Measurements from ENCODE around the gene SULT1A3. TPM values are rescaled to one million over a fixed set of nuclear protein-coding genes. Genes with fewer than 3 reads are reported as not detected.
"Not testable (repeated sequence)": the region's sequence is repeated elsewhere in the genome, so short reads cannot be mapped to it uniquely, and the experiment has no call there.

SULT1A3 gene
- total and polyA plus RNA-seq, 5 donors from 2014 or later, result 0.71 to 19.3 (median 1.2) TPM; not detected in 1

DNA sequence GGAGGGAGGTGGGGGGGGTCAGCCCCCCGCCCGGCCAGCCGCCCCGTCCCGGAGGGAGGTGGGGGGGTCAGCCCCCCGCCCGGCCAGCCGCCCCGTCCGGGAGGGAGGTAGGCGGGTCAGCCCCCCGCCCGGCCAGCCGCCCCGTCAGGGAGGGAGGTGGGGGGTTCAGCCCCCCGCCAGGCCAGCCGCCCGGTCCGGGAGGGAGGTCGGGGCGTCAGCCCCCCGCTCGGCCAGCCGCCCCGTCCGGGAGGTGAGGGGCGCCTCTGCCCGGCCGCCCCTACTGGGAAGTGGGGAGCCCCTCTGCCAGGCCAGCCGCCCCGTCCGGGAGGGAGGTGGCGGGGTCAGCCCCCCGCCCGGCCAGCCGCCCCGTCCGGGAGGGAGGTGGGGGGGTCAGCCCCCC is 29.6 kb upstream of the SULT1A3 start:
- not testable (repeated sequence) for DNase-seq; H3K9me3 Mint-ChIP-seq; H3K36me3 Mint-ChIP-seq; H3K36me3 ChIP-seq (ENCODE audit: control insufficient read depth, insufficient read depth, low read length); H3K4me1 ChIP-seq (ENCODE audit: control insufficient read depth, insufficient read depth, low read length, poor library complexity, severe bottlenecking); H3K27ac ChIP-seq (ENCODE audit: insufficient read depth, low read length, poor library complexity, severe bottlenecking); H3K27me3 ChIP-seq (ENCODE audit: control insufficient read depth, insufficient read depth, low read length); H3K27me3 Mint-ChIP-seq; H3K4me3 ChIP-seq (ENCODE audit: low read depth, low read length); H3K4me3 Mint-ChIP-seq; H3K27ac Mint-ChIP-seq; H3K9me3 ChIP-seq (ENCODE audit: control insufficient read depth in 2 of 2, low read length in 2 of 2); ATAC-seq (ENCODE audit: low read depth in 2 of 2)
- H3K4me1 Mint-ChIP-seq, result peaks cover 0 to 22% (median 16%) of the 10 kb centered on the region in 4 donors

- DNase-seq; H3K27ac ChIP-seq (ENCODE audit: insufficient read depth, low read length, poor library complexity, severe bottlenecking); H3K27me3 Mint-ChIP-seq; H3K9me3 ChIP-seq (ENCODE audit: control insufficient read depth in 2 of 2, low read length in 2 of 2); H3K4me3 ChIP-seq (ENCODE audit: low read depth, low read length); H3K27me3 ChIP-seq (ENCODE audit: control insufficient read depth, insufficient read depth, low read length); H3K4me1 ChIP-seq (ENCODE audit: control insufficient read depth, insufficient read depth, low read length, poor library complexity, severe bottlenecking); H3K36me3 ChIP-seq (ENCODE audit: control insufficient read depth, insufficient read depth, low read length); H3K36me3 Mint-ChIP-seq; H3K4me3 Mint-ChIP-seq; H3K9me3 Mint-ChIP-seq; ATAC-seq (ENCODE audit: low read depth in 2 of 2); H3K27ac Mint-ChIP-seq: not testable (repeated sequence)
- peaks cover 0 to 20% (median 12%) of the 10 kb centered on the region in 4 donors for H3K4me1 Mint-ChIP-seq
Observed at GRCh38 chr16:30170145-30170544, 28.9 kb upstream of the SULT1A3 start.

DNA sequence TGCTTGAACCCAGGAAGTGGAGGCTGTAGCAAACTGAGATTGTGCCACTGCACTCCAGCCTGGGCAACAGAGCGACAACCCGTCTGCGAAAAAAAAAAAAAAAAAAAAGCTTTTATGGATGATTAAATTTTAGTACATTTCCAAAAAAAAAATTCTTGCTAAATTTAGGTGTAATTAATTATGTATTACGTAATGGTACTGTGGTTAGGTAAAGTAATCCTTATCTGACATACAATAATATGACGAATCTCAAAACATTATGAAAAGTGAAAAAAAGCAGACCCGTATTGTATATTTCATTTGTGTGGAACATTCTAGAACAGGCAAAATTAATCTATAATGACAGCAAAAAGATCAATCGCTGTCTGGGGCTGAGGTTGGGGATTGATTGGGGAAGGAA is 26.0 kb upstream of the SULT1A3 start:
- H3K9me3 Mint-ChIP-seq, result no peaks in the 10 kb centered on the region

GRCh38 chr16:30176876-30177275 is 22.2 kb upstream of the SULT1A3 start:
- not testable (repeated sequence) for H3K4me1 ChIP-seq (ENCODE audit: control insufficient read depth, insufficient read depth, low read length, poor library complexity, severe bottlenecking); H3K27ac ChIP-seq (ENCODE audit: insufficient read depth, low read length, poor library complexity, severe bottlenecking); H3K27me3 ChIP-seq (ENCODE audit: control insufficient read depth, insufficient read depth, low read length); DNase-seq; H3K9me3 Mint-ChIP-seq; H3K36me3 ChIP-seq (ENCODE audit: control insufficient read depth, insufficient read depth, low read length); H3K27me3 Mint-ChIP-seq; H3K4me3 ChIP-seq (ENCODE audit: low read depth, low read length); H3K36me3 Mint-ChIP-seq; H3K9me3 ChIP-seq (ENCODE audit: control insufficient read depth in 2 of 2, low read length in 2 of 2); H3K27ac Mint-ChIP-seq; ATAC-seq (ENCODE audit: low read depth in 2 of 2); H3K4me3 Mint-ChIP-seq
- H3K4me1 Mint-ChIP-seq, result peaks cover 0 to 10% (median 4%) of the 10 kb centered on the region in 4 donors

More for the DNA sequence above, 26.0 kb upstream of the SULT1A3 start:
- no peak overlapping the region for H3K4me3 ChIP-seq (ENCODE audit: low read depth, low read length)
- Mint-ChIP-seq H3K36me3 (no peaks in the 10 kb centered on the region), H3K27ac (no peak overlapping the region), H3K4me1 (peaks cover 0 to 2% (median 0%) of the 10 kb centered on the region in 4 donors), H3K4me3 (no peak overlapping the region), H3K27me3 (no peaks in the 10 kb centered on the region)
- H3K27me3 ChIP-seq (ENCODE audit: control insufficient read depth, insufficient read depth, low read length), result no peaks in the 10 kb centered on the region
- no peak overlapping the region for H3K27ac ChIP-seq (ENCODE audit: insufficient read depth, low read length, poor library complexity, severe bottlenecking)
- H3K4me1 ChIP-seq (ENCODE audit: control insufficient read depth, insufficient read depth, low read length, poor library complexity, severe bottlenecking), result no peaks in the 10 kb centered on the region
- no peaks in the 10 kb centered on the region for H3K9me3 ChIP-seq (ENCODE audit: control insufficient read depth in 2 of 2, low read length in 2 of 2)
- no peak for ATAC-seq (ENCODE audit: low read depth in 2 of 2)
- no peak for DNase-seq
- H3K36me3 ChIP-seq (ENCODE audit: control insufficient read depth, insufficient read depth, low read length), result no peaks in the 10 kb centered on the region

- Mint-ChIP-seq H3K27ac (no peak overlapping the region), H3K4me1 (peaks cover 3 to 17% (median 10%) of the 10 kb centered on the region in 4 donors), H3K36me3 (peaks cover 4% of the 10 kb centered on the region), H3K9me3 (no peaks in the 10 kb centered on the region), H3K27me3 (peaks cover 5% of the 10 kb centered on the region), H3K4me3 (no peak overlapping the region)
- Histone ChIP-seq H3K9me3 (ENCODE audit: control insufficient read depth in 2 of 2, low read length in 2 of 2) (no peaks in the 10 kb centered on the region), H3K27ac (ENCODE audit: insufficient read depth, low read length, poor library complexity, severe bottlenecking) (no peak overlapping the region), H3K36me3 (ENCODE audit: control insufficient read depth, insufficient read depth, low read length) (no peaks in the 10 kb centered on the region), H3K4me3 (ENCODE audit: low read depth, low read length) (no peak overlapping the region), H3K27me3 (ENCODE audit: control insufficient read depth, insufficient read depth, low read length) (no peaks in the 10 kb centered on the region), H3K4me1 (ENCODE audit: control insufficient read depth, insufficient read depth, low read length, poor library complexity, severe bottlenecking) (peaks cover 11% of the 10 kb centered on the region)
- DNase-seq (no peak), ATAC-seq (ENCODE audit: low read depth in 2 of 2) (no peak)
Observed at GRCh38 chr16:30179195-30179594, 19.9 kb upstream of the SULT1A3 start.

GRCh38 chr16:30179931-30180330 is 19.1 kb upstream of the SULT1A3 start:
- no peaks in the 10 kb centered on the region for H3K27me3 ChIP-seq (ENCODE audit: control insufficient read depth, insufficient read depth, low read length)
- Mint-ChIP-seq H3K4me3 (no peak overlapping the region), H3K27me3 (peaks cover 7% of the 10 kb centered on the region), H3K4me1 (peaks cover 3 to 17% (median 10%) of the 10 kb centered on the region in 4 donors), H3K9me3 (no peaks in the 10 kb centered on the region), H3K36me3 (peaks cover 9% of the 10 kb centered on the region), H3K27ac (peak overlapping the region in 1 of 3 donors; percentile 29)
- ATAC-seq (ENCODE audit: low read depth in 2 of 2) (no peak), DNase-seq (no peak)
- no peak overlapping the region for H3K4me3 ChIP-seq (ENCODE audit: low read depth, low read length)
- H3K9me3 ChIP-seq (ENCODE audit: control insufficient read depth in 2 of 2, low read length in 2 of 2), result no peaks in the 10 kb centered on the region
- no peak overlapping the region for H3K27ac ChIP-seq (ENCODE audit: insufficient read depth, low read length, poor library complexity, severe bottlenecking)
- H3K4me1 ChIP-seq (ENCODE audit: control insufficient read depth, insufficient read depth, low read length, poor library complexity, severe bottlenecking), result peaks cover 16% of the 10 kb centered on the region
- H3K36me3 ChIP-seq (ENCODE audit: control insufficient read depth, insufficient read depth, low read length), result no peaks in the 10 kb centered on the region

GRCh38 chr16:30180741-30181140 is 18.3 kb upstream of the SULT1A3 start:
- DNase-seq (no peak), ATAC-seq (ENCODE audit: low read depth in 2 of 2) (no peak)
- Mint-ChIP-seq H3K27me3 (peaks cover 7% of the 10 kb centered on the region), H3K4me3 (peak overlapping the region in 3 of 4 donors; percentile 23 to 78 (median 28)), H3K9me3 (no peaks in the 10 kb centered on the region), H3K36me3 (peaks cover 11% of the 10 kb centered on the region), H3K27ac (peak overlapping the region; percentile 48 to 86 (median 79)), H3K4me1 (peaks cover 3 to 17% (median 10%) of the 10 kb centered on the region in 4 donors)
- Histone ChIP-seq H3K4me1 (ENCODE audit: control insufficient read depth, insufficient read depth, low read length, poor library complexity, severe bottlenecking) (peaks cover 24% of the 10 kb centered on the region), H3K4me3 (ENCODE audit: low read depth, low read length) (no peak overlapping the region), H3K27ac (ENCODE audit: insufficient read depth, low read length, poor library complexity, severe bottlenecking) (no peak overlapping the region), H3K27me3 (ENCODE audit: control insufficient read depth, insufficient read depth, low read length) (no peaks in the 10 kb centered on the region), H3K9me3 (ENCODE audit: control insufficient read depth in 2 of 2, low read length in 2 of 2) (no peaks in the 10 kb centered on the region), H3K36me3 (ENCODE audit: control insufficient read depth, insufficient read depth, low read length) (peaks cover 6% of the 10 kb centered on the region)

DNA sequence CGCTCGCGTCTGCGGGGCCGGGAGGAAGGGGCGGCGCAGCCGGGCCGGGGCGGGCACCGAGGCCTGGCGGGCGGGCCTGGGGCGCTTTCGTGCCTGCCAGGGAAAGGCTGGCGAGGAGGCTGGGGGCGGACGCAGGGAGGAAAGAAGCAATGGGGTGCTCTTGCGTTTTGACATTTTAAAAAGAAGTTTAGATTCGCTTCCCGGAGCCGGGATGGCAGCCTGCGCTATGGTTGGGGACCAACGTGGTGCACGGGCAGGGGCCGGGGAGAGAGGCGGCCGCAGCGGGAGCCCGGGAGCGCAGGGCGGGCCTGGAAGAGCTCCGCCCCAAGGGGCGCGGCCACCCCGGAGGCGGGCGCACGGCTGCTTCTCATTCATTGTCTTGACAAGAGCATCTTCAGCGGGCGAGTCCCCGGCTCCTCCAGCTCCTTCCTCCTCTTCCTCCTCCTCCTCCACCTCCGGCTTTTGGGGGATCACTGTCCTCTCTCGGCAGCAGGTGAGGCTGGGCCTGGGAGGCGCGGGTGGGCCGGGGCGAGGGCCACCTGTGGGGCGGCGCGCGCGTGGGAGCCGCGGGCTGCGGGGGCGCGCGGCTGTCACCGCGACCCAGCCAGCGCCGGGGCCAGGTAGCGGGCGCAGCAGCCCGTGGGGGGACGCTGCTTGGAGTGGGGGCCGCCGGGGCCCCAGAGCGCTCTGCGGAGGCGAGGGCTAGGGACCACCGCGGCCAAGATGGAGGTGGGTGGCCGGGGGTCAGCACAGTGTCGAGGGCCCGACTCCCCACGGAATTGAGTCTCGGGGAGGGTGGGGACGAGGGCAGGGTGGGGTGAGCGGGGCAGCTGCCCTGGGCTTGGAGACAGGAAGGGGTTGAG is 15.6 kb upstream of the SULT1A3 start, which contains the start of gene CORO1A:
CORO1A (plus strand) TSS at position 370 of the 863 bp plus-strand sequence. CDS start 1,608 bp downstream, outside the sequence.
- peak within 1 kb of the TSS; percentile 99 to 100 (median 99) for H3K4me3 Mint-ChIP-seq
- Histone ChIP-seq H3K9me3 (ENCODE audit: control insufficient read depth in 2 of 2, low read length in 2 of 2) (no peaks in the 10 kb centered on the region), H3K4me3 (ENCODE audit: low read depth, low read length) (peak within 1 kb of the TSS; percentile 83), H3K36me3 (ENCODE audit: control insufficient read depth, insufficient read depth, low read length) (peaks cover 22% of the 10 kb centered on the region), H3K4me1 (ENCODE audit: control insufficient read depth, insufficient read depth, low read length, poor library complexity, severe bottlenecking) (peaks cover 51% of the 10 kb centered on the region), H3K27me3 (ENCODE audit: control insufficient read depth, insufficient read depth, low read length) (no peaks in the 10 kb centered on the region), H3K27ac (ENCODE audit: insufficient read depth, low read length, poor library complexity, severe bottlenecking) (peak within 1 kb of the TSS; percentile 90)
- peaks cover 4 to 40% (median 21%) of the 10 kb centered on the region in 4 donors for H3K4me1 Mint-ChIP-seq
- H3K27me3 Mint-ChIP-seq, result peaks cover 7% of the 10 kb centered on the region
- H3K36me3 Mint-ChIP-seq, result peaks cover 24% of the 10 kb centered on the region
- DNase-seq (peak; percentile 78 to 93 (median 85)), ATAC-seq (ENCODE audit: low read depth in 2 of 2) (peak; percentile 52 to 53)
- no peaks in the 10 kb centered on the region for H3K9me3 Mint-ChIP-seq
- H3K27ac Mint-ChIP-seq, result peak within 1 kb of the TSS; percentile 97 to 99 (median 98)
